Spleen (tissue), 7 donors: ENCODE data around the gene MACROD2.

Experiments
- CTCF ChIP-seq, 11 experiments: fragments of 200-600 bp in 7 of 11; fragments of 450-650 bp in 4 of 11; sonication (generic) in 4 of 11; IDR thresholded peaks in 8 of 11; conservative IDR thresholded peaks in 3 of 11; 1 replicate in 7 of 11; 2 replicates in 4 of 11; pipeline versions ENCODE4 v1.4.0 to v1.8.0; 2016 to 2021; ENCODE audit warnings: antibody characterized with exemption in 11 of 11, inconsistent platforms in 4 of 11, mild to moderate bottlenecking in 1 of 11
- POLR2A ChIP-seq, 3 donors: fragments of 450-650 bp; IDR thresholded peaks; one replicate each; pipeline ENCODE4 v1.5.1; 2017; ENCODE audit warnings: antibody characterized with exemption in 3 of 3, mild to moderate bottlenecking in 1 of 3
- donor health status: DM: no; HTN: no; CAD: no; lungs with moderate emphysema.
- donor health status: DM: no; HTN: no; CAD: no.
- donor health status: DM: no; HTN: no; CAD: no.

GRCh38 chr20:15767999-15768741, 1772.9 kb downstream of the MACROD2 start:
- TF ChIP-seq CTCF (IDR thresholded peaks at IDR 0.05 in 8 of 11, conservative IDR thresholded peaks at IDR 0.05 in 3 of 11) (no peak), POLR2A (IDR thresholded peaks at IDR 0.05) (no peak)
